Testis (tissue), 3 donors: ENCODE measurements around the gene EPB41L2. TPM values are rescaled to one million over a fixed set of nuclear protein-coding genes. Genes with fewer than 3 reads are reported as not detected.

ENCODE experiments used
- DNase-seq: peaks from one replicate; pipeline ENCODE4 v3.0.0-alpha.2; 2019
- H3K27ac ChIP-seq, 2 donors: fragments of 200-600 bp; sonication (generic); one replicate each; pipeline ENCODE4 v1.5.1; 2019
- H3K27me3 ChIP-seq: fragments of 200-600 bp; sonication (generic); one replicate; pipeline ENCODE4 v1.5.1; 2019
- H3K36me3 ChIP-seq: fragments of 200-600 bp; sonication (generic); one replicate; pipeline ENCODE4 v1.5.1; 2017; ENCODE audit warnings: low read depth; ENCODE audit errors: missing control alignments
- H3K4me1 ChIP-seq: fragments of 200-600 bp; sonication (generic); one replicate; pipeline ENCODE4 v1.5.1; 2019
- H3K4me3 ChIP-seq, 2 donors: fragments of 200-600 bp; sonication (generic); one replicate each; pipeline ENCODE4 v1.5.1; 2017 to 2019
- H3K9me3 ChIP-seq: fragments of 200-600 bp; sonication (generic); one replicate; pipeline ENCODE4 v1.5.1; 2017
- POLR2A ChIP-seq: fragments of 450-650 bp; IDR thresholded peaks from one replicate; pipeline ENCODE4 v1.6.1; 2017; ENCODE audit warnings: antibody characterized with exemption, mild to moderate bottlenecking, moderate library complexity
- WGBS, 2 donors: methylation state at CpG; one replicate each; pipeline ENCODE4 v1.1.5; 2018; 5-methylcytosine and 5-hydroxymethylcytosine counted together
- intact Hi-C: fragments of 100-400 bp; cut with DNase I; formaldehyde crosslinking; loops from one replicate; pipeline ENCODE4 v1.15.1; 2023; ENCODE audit warnings: low total_unique reads
- polyA plus RNA-seq: library from polyadenylated mRNA; stranded (reverse); fragments of 350-450 nt; fragmentation: Illumina TruSeq; extraction: RNeasy Lipid Tissue Mini Kit (QIAGEN cat#74804); gene quantifications from one replicate; pipeline ENCODE4 v1.2.3, GENCODE V29; 2014; ENCODE audit warnings: low read depth, low replicate concordance; ENCODE audit not compliant: insufficient read depth
- total RNA-seq, 2 donors: library from RNA; depleted of rRNA; stranded (reverse); fragments of >200 nt; gene quantifications; one replicate each; pipeline ENCODE4 v1.2.3, GENCODE V29; 2016
- TF ChIP-seq, protein P1 (sequence below), 3 experiments: fragments of 450-650 bp in 2 of 3; fragments of 200-600 bp in 1 of 3; sonication (generic) in 1 of 3; IDR thresholded peaks; one replicate each; pipeline ENCODE4 v1.5.1; 2016 to 2019; ENCODE audit warnings: antibody characterized with exemption in 3 of 3, mild to moderate bottlenecking in 2 of 3, moderate library complexity in 1 of 3

EPB41L2 gene
- total and polyA plus RNA-seq, 3 donors from 2014 or later, result 131 to 206 (median 139) TPM

DNA sequence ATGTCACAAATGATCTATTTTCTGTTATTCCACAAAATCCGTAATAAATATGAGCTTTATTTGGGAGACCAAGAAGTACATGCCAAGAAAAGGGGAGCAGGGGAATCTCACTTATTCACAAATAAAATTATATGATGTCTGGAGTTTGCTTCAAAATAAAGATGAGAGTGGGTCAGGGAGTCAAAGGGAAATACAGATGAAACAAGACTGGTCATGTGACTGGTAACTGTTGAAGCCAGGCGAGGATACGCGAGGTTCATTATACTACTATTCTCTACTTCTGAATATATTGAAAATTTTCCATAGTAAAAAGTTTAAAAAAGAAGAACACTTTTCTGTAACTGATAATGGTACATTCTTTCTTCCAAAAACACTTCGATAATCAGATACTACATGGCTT lies 14.6 kb downstream of the EPB41L2 start:
- Histone ChIP-seq H3K4me3 (no peak overlapping the region), H3K4me1 (no peaks in the 10 kb centered on the region), H3K36me3 (no peaks in the 10 kb centered on the region), H3K27me3 (no peaks in the 10 kb centered on the region), H3K9me3 (no peaks in the 10 kb centered on the region), H3K27ac (no peak overlapping the region)
- no peak for DNase-seq
- intact Hi-C loops, result no loop called here
- TF ChIP-seq POLR2A, result no peak
- TF ChIP-seq, protein P1, sequence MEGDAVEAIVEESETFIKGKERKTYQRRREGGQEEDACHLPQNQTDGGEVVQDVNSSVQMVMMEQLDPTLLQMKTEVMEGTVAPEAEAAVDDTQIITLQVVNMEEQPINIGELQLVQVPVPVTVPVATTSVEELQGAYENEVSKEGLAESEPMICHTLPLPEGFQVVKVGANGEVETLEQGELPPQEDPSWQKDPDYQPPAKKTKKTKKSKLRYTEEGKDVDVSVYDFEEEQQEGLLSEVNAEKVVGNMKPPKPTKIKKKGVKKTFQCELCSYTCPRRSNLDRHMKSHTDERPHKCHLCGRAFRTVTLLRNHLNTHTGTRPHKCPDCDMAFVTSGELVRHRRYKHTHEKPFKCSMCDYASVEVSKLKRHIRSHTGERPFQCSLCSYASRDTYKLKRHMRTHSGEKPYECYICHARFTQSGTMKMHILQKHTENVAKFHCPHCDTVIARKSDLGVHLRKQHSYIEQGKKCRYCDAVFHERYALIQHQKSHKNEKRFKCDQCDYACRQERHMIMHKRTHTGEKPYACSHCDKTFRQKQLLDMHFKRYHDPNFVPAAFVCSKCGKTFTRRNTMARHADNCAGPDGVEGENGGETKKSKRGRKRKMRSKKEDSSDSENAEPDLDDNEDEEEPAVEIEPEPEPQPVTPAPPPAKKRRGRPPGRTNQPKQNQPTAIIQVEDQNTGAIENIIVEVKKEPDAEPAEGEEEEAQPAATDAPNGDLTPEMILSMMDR (IDR thresholded peaks at IDR 0.05), result no peak
- 85% methylated on average over 5 of the region's 5 CpGs for WGBS, 2 donors

DNA sequence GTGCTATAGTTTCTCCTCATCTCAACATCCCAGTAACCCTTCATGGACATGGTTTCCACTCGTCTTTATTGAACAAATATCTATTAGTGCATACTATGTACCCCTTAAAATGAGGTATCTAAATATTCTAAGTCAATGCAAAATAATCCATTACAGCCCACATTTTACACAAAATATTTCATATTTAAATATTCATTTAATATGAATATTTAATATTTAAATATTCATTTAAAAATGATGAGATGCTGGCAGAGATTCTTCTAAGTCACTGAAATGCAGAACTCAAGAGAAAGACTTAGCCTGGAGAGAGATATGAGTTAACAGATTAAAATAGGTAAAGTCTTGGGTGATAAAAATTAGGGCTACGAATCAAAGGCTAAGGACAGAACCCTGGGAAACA lies 17.9 kb downstream of the EPB41L2 start:
- intact Hi-C loops, result no loop called here

DNA sequence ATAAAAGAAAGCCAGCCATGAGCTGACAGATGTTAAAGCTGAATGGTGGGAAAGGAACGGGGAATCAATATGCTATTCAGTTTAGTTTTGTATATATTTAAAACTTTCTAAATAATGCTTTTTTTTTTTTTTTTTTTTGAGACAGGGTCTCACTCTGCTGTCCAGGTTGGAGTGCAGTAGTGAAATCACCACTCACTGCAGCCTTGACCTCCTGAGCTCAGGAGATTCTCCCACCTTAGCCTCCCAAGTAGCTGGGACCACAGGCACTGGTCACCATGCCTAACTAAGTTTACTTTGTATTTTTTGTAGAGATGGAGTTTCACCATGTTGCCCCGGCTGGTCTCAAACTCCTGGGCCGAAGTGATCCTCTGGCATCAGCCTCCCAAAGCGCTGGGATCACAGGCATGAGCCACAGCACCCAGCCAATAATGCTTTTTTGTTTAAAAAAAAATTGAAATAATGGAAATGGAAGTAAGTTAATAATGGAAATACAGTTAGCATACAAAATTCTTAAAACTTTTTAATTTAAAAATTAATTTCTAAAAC lies 19.1 kb downstream of the EPB41L2 start:
- H3K9me3 ChIP-seq, result no peaks in the 10 kb centered on the region
- intact Hi-C loops, result no loop called here
- DNase-seq, result no peak
- H3K27ac ChIP-seq, result no peak overlapping the region
- H3K27me3 ChIP-seq, result no peaks in the 10 kb centered on the region
- H3K4me3 ChIP-seq, result no peak overlapping the region
- H3K4me1 ChIP-seq, result no peaks in the 10 kb centered on the region
- WGBS, 2 donors, result 82 to 84% methylated on average over 4 of the region's 4 CpGs
- H3K36me3 ChIP-seq, result no peaks in the 10 kb centered on the region
- TF ChIP-seq, protein P1 (IDR thresholded peaks at IDR 0.05), result no peak
- TF ChIP-seq POLR2A, result no peak

More for the DNA sequence above, 17.9 kb downstream of the EPB41L2 start:
- Histone ChIP-seq H3K27ac (no peak overlapping the region), H3K9me3 (no peaks in the 10 kb centered on the region), H3K27me3 (no peaks in the 10 kb centered on the region), H3K4me3 (no peak overlapping the region), H3K4me1 (no peaks in the 10 kb centered on the region), H3K36me3 (no peaks in the 10 kb centered on the region)
- no peak for TF ChIP-seq POLR2A
- TF ChIP-seq, protein P1 (IDR thresholded peaks at IDR 0.05), result no peak
- WGBS, 2 donors, result 80 to 84% methylated on average over 2 of the region's 2 CpGs
- no peak for DNase-seq

DNA sequence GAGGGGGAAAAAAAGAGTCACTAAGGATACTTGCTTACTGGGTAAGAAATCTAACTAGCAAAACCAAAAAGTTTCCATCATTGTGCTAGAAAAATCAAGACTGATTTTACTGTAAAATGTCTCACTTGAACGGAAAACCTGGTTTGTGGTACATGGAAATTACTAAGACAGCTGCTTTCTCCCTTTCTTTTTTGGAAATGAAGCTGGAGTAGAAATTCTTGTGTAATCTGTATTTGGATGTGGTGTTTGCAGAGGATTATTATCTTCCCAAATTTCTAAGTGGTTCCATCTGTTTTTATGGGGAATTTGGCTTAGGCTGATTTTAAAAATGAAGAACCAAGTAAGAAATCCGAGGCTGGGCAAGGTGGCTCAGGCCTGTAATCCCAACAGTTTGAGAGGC lies 20.4 kb downstream of the EPB41L2 start:
- Histone ChIP-seq H3K27ac (peak overlapping the region in 1 of 2 donors; percentile 10), H3K27me3 (no peaks in the 10 kb centered on the region), H3K4me3 (no peak overlapping the region), H3K9me3 (no peaks in the 10 kb centered on the region), H3K36me3 (no peaks in the 10 kb centered on the region), H3K4me1 (no peaks in the 10 kb centered on the region)
- intact Hi-C loops, result no loop called here
- DNase-seq, result no peak
- WGBS, 2 donors, result 59 to 61% methylated on average over 2 of the region's 2 CpGs
- TF ChIP-seq, protein P1 (IDR thresholded peaks at IDR 0.05), result no peak
- TF ChIP-seq POLR2A, result no peak

DNA sequence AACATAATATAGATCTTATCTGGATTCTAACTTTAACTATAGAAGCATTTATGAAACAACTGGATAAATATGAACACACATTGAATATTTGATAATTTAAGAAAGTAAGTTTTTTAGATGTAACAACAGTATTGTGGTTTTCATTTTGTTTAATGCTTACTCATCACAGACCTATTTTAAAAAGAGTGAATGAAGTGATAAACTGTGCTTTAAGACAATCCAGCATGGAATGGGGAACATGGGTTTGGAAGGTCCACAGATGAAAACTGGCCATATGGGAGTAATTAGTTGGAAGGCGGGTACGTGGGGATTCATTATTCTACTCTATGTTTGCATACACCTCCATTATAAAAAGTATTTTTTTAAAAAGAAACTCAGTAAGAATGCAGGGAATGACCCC lies 21.2 kb downstream of the EPB41L2 start:
- Histone ChIP-seq H3K4me1 (no peaks in the 10 kb centered on the region), H3K27ac (no peak overlapping the region), H3K36me3 (no peaks in the 10 kb centered on the region), H3K4me3 (no peak overlapping the region), H3K27me3 (no peaks in the 10 kb centered on the region), H3K9me3 (no peaks in the 10 kb centered on the region)
- intact Hi-C loops, result no loop called here
- DNase-seq, result no peak
- WGBS, 2 donors, result 76 to 84% methylated on average over 2 of the region's 2 CpGs
- no peak for TF ChIP-seq POLR2A
